GM20000 (cell line): ENCODE results near the gene BMP6.

Experiments
- DNase-seq: peaks from one replicate; pipeline ENCODE4 v3.0.0; 2012; ENCODE audit warnings: low spot score
- TF ChIP-seq, protein P1 (sequence below): IDR thresholded peaks from 2 replicates; pipeline ENCODE4 v1.5.1; 2012; ENCODE audit warnings: mild to moderate bottlenecking, control low read depth; ENCODE audit errors: extremely low read depth, missing control alignments

Gene BMP6

GRCh38 chr6:7777074-7777473 is 51.2 kb downstream of the BMP6 start:
- DNase-seq, result no peak
- TF ChIP-seq, protein P1, sequence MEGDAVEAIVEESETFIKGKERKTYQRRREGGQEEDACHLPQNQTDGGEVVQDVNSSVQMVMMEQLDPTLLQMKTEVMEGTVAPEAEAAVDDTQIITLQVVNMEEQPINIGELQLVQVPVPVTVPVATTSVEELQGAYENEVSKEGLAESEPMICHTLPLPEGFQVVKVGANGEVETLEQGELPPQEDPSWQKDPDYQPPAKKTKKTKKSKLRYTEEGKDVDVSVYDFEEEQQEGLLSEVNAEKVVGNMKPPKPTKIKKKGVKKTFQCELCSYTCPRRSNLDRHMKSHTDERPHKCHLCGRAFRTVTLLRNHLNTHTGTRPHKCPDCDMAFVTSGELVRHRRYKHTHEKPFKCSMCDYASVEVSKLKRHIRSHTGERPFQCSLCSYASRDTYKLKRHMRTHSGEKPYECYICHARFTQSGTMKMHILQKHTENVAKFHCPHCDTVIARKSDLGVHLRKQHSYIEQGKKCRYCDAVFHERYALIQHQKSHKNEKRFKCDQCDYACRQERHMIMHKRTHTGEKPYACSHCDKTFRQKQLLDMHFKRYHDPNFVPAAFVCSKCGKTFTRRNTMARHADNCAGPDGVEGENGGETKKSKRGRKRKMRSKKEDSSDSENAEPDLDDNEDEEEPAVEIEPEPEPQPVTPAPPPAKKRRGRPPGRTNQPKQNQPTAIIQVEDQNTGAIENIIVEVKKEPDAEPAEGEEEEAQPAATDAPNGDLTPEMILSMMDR, result no peak

GRCh38 chr6:7781240-7781639 is 55.3 kb downstream of the BMP6 start:
- no peak for DNase-seq
- TF ChIP-seq, protein P1, result no peak

DNA sequence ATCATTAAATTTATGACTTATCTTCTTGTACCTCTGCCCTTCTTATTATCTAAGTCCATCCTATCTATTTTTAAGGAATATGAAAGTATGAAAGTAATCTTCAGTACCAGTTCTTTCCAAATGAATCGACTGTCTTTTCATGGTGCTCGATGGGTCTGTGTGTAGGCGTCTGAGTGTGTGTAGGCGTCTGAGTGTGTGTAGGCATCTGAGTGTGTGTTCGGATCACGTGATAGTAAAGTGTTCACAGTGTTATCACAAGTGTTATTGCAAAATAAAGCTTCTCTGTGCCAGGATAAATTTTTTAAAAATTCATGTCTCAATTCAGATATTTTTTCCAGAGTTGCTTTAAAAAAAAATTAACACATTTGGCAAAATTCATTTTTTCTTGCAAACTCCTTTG is 58.3 kb downstream of the BMP6 start:
- DNase-seq, result no peak
- TF ChIP-seq, protein P1, result no peak

DNA sequence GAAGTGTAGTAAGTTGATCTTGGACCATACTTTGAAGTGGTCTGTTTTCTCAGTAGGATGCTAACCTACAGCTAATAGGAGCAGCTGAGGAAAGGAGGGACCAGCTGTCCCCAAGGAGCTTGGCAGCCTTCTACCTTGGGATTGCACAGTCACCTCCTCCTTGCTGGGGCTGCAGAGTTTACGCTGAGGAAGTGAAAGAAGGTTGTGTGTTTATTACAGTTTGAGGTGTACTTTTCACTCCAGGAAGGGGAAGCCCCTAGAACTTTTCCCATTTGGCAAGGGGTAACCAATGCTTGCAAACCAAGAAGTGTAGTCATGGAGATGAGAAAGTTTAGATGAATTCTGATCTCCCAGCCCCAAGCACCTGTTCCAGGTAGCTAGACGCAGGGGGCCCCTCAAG is 58.8 kb downstream of the BMP6 start:
- peak; percentile 9 for DNase-seq
- TF ChIP-seq, protein P1, result no peak

GRCh38 chr6:7785243-7786035 is 59.5 kb downstream of the BMP6 start:
- TF ChIP-seq, protein P1, result no peak
- no peak for DNase-seq

DNA sequence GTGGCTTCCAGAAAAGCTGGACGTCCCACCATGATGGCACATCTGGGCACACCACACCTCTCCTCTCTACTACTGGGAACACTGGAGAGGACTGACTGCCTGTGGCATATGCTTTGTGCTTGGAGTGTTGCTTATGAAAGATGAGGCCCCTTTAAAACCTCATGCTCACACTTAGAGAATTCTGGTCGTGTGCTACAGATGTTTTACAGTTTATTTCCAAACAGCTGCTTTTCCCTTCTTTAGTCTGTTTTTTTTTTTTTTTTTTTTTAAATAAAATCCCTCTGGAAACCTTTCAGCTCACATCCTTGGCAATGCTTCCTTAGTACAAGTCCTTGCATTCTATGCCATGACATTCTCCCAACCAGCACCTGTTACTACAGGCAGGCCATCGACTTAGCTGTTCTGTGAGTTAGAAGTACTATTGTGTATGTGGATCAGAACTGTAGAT is 60.3 kb downstream of the BMP6 start:
- TF ChIP-seq, protein P1, result no peak
- DNase-seq, result no peak

DNA sequence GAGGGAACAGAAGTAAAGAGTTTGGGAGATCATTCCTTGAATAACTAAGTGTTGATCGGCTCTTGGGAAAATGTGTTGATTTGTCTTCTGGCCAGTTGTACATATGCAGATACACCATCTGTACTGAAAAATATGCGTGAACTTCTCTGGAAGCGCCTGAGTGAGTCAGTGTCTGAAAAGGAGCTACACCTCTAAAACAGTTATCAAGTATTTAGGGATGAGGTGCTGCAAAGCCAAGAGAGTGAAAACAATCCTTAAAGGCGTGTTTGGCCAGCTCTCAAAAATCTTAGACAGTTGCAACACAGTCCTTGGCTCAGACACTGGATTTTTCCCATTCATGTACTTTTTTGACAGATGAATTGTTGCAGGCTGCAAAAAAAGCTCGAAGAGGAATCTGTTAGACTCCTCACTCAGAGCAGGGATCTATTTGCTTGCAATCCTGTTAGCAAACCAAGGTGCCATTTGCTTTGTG is 61.3 kb downstream of the BMP6 start:
- no peak for DNase-seq
- TF ChIP-seq, protein P1, result no peak
